GM19455 (cell line): ENCODE measurements around the gene ARGFX.
A peak's percentile ranks its signal among the peaks of the same experiment; 100 is the strongest.

ENCODE experiments used
- ATAC-seq: cut with Tn5 transposase; IDR thresholded peaks from one replicate; pipeline ENCODE4 v1.9.1; 2021; ENCODE audit not compliant: unreplicated experiment

Gene ARGFX

DNA sequence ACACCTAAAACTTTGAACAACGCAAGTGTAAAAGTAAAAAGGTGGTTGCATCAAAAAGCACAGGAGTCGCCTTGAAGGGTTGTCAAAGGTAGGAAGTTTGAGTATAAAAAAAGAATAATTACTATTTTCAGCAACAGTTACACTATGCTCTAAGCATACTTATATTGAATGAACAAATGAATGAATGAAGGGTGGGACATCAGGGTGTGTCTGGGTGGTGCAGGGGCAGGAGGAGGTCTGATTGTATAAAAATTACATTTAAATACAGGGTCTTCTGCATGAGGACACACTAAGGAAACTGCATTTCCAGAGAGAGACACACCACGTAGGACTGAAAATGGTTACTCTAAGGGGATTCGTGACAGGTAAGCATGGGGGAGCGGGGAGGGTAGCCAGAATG is at the start of gene ARGFX:
ARGFX (plus strand) TSS at position 301 of the 400 bp plus-strand sequence. CDS start 2,765 bp downstream, outside the sequence.
- ATAC-seq, result no peak

DNA sequence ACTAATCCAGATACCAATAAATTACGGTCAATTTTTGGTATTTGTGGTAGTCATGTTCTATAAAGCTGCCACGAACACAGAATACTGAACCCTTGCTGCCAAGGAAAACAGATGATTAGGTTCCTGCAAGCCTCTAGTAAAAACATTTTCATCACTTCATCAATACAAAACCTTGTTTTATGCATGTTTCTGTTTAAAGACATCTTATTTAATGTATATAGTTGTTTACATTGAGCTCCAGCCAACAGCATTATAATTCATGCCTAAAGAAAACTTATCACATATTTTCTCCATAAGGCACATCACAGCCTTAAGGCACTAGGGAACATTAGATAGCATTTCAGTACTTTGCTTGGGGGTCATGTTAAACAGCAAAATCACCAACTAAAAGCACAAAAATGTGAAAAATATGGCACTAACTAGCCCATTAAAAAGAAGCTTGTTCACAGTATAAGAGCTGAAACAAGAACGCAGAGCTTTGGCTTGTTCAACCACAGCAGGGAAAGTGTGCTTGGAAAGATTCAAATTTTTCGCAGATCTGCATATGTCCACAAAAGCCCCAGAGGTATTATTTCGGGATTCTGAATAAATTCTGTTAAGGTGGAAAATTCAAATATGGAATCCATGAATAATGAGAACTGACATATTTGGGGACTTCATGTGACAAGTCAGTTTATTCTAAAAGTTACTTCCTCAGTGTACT is 49.6 kb upstream of the ARGFX start:
- no peak for ATAC-seq

DNA sequence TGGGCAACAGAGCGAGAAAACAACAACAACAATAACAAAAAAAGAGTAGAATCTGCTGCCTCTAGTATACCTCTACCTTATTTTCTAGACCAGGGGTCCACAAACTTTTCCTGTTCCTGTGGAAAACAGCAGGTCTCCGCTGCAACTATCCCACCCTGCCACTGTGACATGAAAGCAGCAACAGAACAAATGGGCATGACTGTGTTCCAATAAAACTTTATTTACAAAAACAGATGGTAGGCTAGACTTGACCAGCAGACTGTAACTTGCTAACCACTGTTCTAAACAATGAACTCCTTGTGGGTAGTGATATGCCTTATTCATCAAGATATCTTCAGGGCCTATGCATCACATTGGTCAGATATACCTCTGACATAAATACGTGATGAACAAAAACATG is 47.2 kb upstream of the ARGFX start:
- ATAC-seq, result no peak

DNA sequence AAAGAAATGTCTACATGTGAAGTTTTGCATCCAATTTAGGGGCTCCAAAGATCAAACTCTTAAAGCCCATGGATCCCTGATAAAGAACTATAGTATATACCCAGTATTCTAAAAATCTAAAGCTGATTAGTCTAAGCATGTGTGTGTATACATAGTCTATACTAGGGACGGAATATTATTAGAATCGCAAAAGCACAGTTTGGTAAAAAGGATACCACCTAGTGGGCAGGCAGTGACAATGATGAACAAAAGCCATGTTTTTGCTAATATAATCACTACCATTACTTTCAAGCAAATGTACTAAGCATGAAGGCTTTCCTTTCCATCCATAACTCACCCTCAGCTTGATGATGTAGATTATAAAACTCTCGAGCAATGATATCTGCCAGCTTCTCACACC is 38.4 kb upstream of the ARGFX start:
- ATAC-seq, result no peak

DNA sequence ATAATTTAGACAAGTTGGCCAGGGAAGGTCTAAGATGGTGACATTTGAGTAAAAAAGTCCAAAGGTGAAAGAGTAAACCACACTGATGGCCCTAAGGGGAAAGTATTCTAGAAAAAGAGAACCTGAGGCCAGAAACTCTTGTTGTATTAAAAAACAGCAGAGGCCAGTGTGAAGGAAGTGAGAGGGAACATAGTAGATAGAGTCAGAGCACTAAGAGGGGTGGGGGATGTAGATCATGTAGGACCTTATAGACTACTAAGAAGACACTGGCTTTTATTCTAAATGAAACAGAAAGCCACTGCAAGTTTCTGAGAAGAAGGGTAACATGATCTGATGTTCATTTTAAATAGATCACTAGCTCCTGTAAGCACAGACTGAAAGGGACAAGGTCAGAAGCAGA is 36.5 kb upstream of the ARGFX start:
- ATAC-seq, result no peak

- ATAC-seq, result no peak
Observed at GRCh38 chr3:121542924-121543323, 24.8 kb upstream of the ARGFX start.

DNA sequence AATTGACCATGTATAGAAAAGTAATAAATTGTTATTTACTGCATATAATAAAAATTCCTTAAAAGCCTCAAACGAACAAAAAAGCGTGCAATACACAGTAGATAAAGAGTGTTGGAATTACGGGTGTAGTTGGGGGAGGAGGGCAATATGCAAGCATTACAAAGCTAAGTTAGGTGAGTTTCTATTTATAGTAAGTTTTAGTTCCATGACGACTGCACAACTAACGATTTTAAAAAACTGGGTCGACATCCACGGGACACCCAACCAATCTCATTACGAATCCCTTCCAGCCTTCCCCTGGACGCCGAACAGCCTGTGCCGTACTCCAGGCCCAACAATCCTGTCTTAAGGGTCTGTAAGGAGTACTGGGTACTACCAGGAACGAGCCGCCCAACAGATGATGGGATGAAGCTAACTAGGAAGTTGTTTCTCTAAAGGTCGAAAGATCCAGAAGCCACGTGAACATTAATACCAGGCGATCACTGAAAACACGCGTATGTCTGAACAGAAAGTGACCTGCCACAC is 22.6 kb upstream of the ARGFX start:
- ATAC-seq, result no peak

GRCh38 chr3:121545574-121546455 is 21.9 kb upstream of the ARGFX start, which contains the start of gene POLQ:
POLQ (minus strand) TSS chr3:121545988; CDS start chr3:121545877, 111 bp downstream.
- ATAC-seq, result peak; percentile 72

DNA sequence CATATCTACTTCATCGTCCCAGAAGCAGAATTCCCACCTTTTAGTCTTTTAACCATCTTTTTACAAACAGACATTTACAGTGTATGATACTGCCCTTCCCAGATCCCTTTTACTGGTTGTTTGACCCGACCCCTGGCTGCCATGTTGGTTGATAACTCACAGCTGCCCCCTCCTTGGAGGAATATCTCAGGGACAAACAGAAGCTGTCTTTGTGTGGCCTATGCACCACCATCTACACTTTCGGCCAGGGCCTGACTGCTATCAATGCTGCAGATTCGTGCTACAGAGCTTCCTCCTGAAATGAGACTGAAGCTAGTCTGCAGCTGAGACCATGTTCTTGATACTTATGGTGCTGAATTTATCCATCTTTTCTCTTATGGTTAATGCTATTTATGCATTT is 15.4 kb upstream of the ARGFX start:
- ATAC-seq, result no peak

DNA sequence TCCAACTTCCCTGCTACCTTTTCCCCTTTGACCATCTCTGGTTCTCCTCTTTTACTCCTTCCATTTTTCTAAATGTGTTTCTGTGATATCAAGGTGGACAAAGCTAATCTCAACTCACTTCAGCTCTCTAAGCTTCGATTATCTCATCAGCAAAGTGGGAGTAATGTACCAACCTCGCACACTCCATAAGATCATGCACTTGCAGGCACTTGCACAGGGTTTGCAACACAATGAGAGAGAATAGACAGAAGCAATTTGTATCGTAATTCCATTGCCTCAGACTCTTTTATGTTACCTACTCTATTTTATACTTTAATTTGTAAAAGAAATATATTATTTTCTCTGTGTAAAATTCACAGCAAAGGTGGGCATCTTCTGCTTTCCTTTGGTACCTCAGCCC is 15.0 kb upstream of the ARGFX start:
- no peak for ATAC-seq

GRCh38 chr3:121557426-121557934 is 10.3 kb upstream of the ARGFX start:
- ATAC-seq, result no peak

- no peak for ATAC-seq
Observed at GRCh38 chr3:121562148-121562547, 5.6 kb upstream of the ARGFX start.

DNA sequence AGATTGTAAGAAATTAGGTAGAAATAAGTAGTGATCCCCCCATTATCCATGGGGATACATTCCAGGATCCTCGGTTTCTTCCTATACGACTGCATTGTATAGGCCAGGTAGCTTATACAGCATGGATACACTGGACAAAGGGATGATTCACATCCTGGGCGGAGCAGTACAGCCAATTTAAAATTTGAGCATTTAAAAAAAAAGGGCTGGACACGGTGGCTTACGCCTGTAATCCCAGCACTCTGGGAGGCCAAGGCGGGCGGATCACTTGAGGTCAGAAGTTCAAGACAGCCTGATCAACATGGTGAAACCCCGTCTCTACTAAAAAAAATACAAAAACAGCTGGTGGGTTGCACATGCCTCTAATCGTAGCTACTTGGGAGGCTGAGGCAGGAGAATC is 976 bp upstream of the ARGFX start:
- ATAC-seq, result no peak

GRCh38 chr3:121574449-121574848 is 6.7 kb downstream of the ARGFX start:
- ATAC-seq, result no peak

DNA sequence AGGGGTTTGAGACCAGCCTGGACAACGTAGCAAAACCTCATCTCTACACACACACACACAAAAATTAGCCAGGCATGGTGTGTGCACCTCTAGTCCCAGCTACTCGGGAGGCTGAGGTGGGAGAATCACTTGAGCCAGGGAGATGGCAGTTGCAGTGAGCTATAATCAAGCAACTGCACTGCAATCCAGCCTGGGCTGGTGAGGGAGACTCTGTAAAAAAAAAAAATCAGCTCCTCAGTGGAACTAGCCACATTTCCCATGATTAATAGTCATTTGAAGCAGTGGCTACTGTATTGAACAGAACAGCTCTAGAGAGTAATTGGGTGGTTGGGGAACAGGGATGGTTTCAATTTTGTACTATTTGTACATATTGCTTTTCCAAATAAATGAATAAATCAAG is 13.9 kb downstream of the ARGFX start:
- no peak for ATAC-seq

DNA sequence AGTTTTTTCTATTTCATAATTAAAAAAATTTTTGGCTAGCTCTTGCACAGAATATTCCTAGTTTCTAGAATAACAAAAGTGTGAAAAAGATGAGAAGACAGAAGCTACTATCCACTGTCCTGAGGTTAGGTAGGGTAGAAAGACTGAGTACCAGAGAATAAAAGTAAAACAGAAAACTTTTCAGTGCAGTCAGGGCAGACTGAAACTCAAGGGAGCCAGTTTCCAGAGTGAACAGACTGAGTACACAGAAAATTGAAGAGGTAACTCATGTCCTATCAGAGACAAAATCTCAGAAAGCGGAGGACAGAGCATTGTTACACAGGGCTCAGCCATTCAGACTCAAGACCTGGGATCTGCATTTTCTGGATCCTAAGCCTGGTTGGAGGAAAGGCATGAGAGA is 16.7 kb downstream of the ARGFX start:
- no peak for ATAC-seq

DNA sequence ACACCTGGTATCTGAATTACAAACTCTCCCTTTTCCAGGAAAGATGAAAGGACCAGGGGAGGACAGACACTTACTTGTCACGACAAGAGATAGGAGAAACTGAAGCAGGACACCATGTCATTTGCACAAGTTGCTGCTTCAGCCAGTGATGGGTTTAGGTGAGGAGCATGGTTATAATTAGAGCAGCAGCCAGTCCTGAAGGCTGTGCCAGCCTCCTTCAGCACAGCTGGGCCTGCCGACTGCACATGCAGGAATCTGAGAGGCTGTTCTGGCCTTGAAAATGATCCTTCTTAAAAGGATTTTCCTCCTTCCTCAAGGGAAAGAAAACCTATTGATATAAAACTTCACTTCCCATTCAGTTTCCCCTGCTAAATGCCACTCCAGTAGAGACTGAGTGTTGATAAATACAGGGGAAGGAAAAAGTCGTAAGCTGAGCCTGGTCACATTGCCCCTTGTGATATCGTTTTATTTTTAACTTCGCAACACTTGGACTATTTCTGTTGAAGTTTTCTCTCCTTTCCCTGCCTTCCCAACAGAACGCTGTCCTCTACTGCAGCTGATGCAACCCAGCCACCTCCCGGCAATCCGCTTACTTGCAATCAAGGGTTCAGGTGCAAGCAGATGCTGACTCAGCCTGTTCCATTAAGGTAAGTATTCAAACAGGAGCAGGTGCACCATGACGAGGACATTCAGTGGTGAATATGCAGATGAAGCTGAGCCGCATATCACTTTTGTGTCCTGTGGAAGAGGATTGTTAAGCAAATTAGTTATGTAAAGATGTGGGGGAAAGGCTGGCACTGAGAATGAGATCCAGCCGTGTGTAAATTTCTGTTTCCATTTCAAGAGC is 25.3 kb downstream of the ARGFX start, which contains the start of gene FBXO40:
FBXO40 (plus strand) TSS at position 524 of the 847 bp plus-strand sequence. CDS start 27,197 bp downstream, outside the sequence.
- ATAC-seq, result peak; percentile 60

GRCh38 chr3:121593806-121594205 is 26.1 kb downstream of the ARGFX start:
- ATAC-seq, result peak; percentile 17

GRCh38 chr3:121594850-121595249 is 27.1 kb downstream of the ARGFX start:
- no peak for ATAC-seq

- ATAC-seq, result no peak
Observed at GRCh38 chr3:121595765-121596406, 28.1 kb downstream of the ARGFX start.
